Motor neuron (in vitro differentiated cells): Measurements from ENCODE around the gene PPT1. TPM values are rescaled to one million over a fixed set of nuclear protein-coding genes. Genes with fewer than 3 reads are reported as not detected.

Experiments
- ATAC-seq, 8 experiments: fragments of 200-7000 bp; cut with Tn5 transposase; replicated peaks in 6 of 8; 2 replicates each; pipeline ENCODE4 v1.8.0; 2021; ENCODE audit warnings: mild to moderate bottlenecking in 8 of 8, moderate library complexity in 8 of 8
- H3K27ac ChIP-seq, 2 donors: fragments of 250-450 bp; sonication (Bioruptor Pico); 2 replicates each; pipeline ENCODE4 v1.9.0; 2021; ENCODE audit warnings: antibody characterized with exemption in 2 of 2, mild to moderate bottlenecking in 2 of 2, moderate library complexity in 1 of 2
- H3K4me1 ChIP-seq, 2 donors: fragments of 250-450 bp; sonication (Bioruptor Pico); replicated peaks in 1 of 2; 2 replicates each; pipeline ENCODE4 v1.6.1; 2021; ENCODE audit warnings: antibody characterized with exemption in 2 of 2, mild to moderate bottlenecking in 2 of 2, moderate library complexity in 1 of 2
- H3K4me3 ChIP-seq, 5 donors: fragments of 250-450 bp; sonication (Bioruptor Pico); 2 replicates each; pipeline ENCODE4 v1.9.0; 2021; ENCODE audit warnings: antibody characterized with exemption in 5 of 5, mild to moderate bottlenecking in 5 of 5, moderate library complexity in 4 of 5
- WGBS, 10 experiments: fragments of 450-650 bp; shearing (Covaris generic); methylation state at CpG; one replicate each; pipeline ENCODE4 v1.0.0; 2022; 5-methylcytosine and 5-hydroxymethylcytosine counted together
- in situ Hi-C, 9 experiments: fragments of 400-800 bp; cut with MboI; loops; one replicate each; pipeline ENCODE4 v1.15.0; 2021; ENCODE audit warnings: low sequenced_read_pairs in 9 of 9, low pct_unique_long_range_greater_than_20kb in 2 of 9; ENCODE audit not compliant: unreplicated experiment in 9 of 9
- total RNA-seq, 8 experiments: library from RNA; unstranded; fragments of 300-600 nt; gene quantifications; 2 replicates each; pipeline versions ENCODE4 v1.2.3 to v1.2.4, GENCODE V29; 2022

The PPT1 gene
- 100 to 1,000 TPM in 2 of 8 experiments, 10 to 100 TPM in 6; 46.3 to 106 (median 65.8) TPM for total RNA-seq

GRCh38 chr1:40096977-40097782, at the start of gene PPT1:
Gene PPT1 (minus strand): TSS chr1:40097252. CDS start chr1:40097238, 14 bp downstream.
- peak within 1 kb of the TSS; percentile 60 to 75 for H3K27ac ChIP-seq
- 0 to 15% (median 1%) methylated on average over 1 to 44 of the region's 51 CpGs; no CpG with 5 or more reads in 1 of the 10 experiments for WGBS, 10 experiments
- H3K4me3 ChIP-seq: peak within 1 kb of the TSS; percentile 52 to 73 (median 69)
- ATAC-seq: peak; percentile 96 to 98 (median 97)
- in situ Hi-C loops: loop anchor here in 1 of 9 experiments (25.0 kb wide), 1 partner anchor 240 kb away; no protein-coding TSS in a partner anchor
- peaks cover 10 to 11% of the 10 kb centered on the region in 2 donors for H3K4me1 ChIP-seq

GRCh38 chr1:40143891-40144575, 47.0 kb upstream of the PPT1 start:
- in situ Hi-C loops: loop anchor here in 5 of 9 experiments (10.0 to 25.0 kb wide), 4 partner anchors 168 to 268 kb away; partner anchors contain the start of gene COL9A2 (in 1 of the 5)
- WGBS, 10 experiments: 0 to 88% (median 23%) methylated on average over 1 to 7 of the region's 7 CpGs
- Histone ChIP-seq H3K27ac (no peak overlapping the region), H3K4me3 (no peak overlapping the region), H3K4me1 (no peaks in the 10 kb centered on the region)
- ATAC-seq: peak; percentile 57 to 79 (median 70)

GRCh38 chr1:40141878-40142535, 45.0 kb upstream of the PPT1 start:
- no peak for ATAC-seq
- in situ Hi-C loops: loop anchor here in 5 of 9 experiments (10.0 to 25.0 kb wide), 4 partner anchors 170 to 270 kb away; partner anchors contain the start of gene COL9A2 (in 1 of the 5)
- 0 to 80% (median 54%) methylated on average over 1 to 2 of the region's 2 CpGs; no CpG with 5 or more reads in 4 of the 10 experiments for WGBS, 10 experiments
- H3K27ac ChIP-seq: no peak overlapping the region
- no peak overlapping the region for H3K4me3 ChIP-seq
- no peaks in the 10 kb centered on the region for H3K4me1 ChIP-seq

- Histone ChIP-seq H3K4me3 (no peak overlapping the region), H3K4me1 (no peaks in the 10 kb centered on the region), H3K27ac (no peak overlapping the region)
- ATAC-seq: peak in 3 of 8 experiments; percentile 76 to 82 (median 80)
- 21 to 93% (median 63%) methylated on average over 1 to 7 of the region's 7 CpGs for WGBS, 10 experiments
- in situ Hi-C loops: loop anchor here in 5 of 9 experiments (10.0 to 25.0 kb wide), 4 partner anchors 172 to 272 kb away; partner anchors contain the start of gene COL9A2 (in 1 of the 5)
Observed at GRCh38 chr1:40140211-40140973, 43.3 kb upstream of the PPT1 start.

- 6 to 66% (median 42%) methylated on average over 1 to 2 of the region's 2 CpGs for WGBS, 10 experiments
- in situ Hi-C loops: loop anchor here in 4 of 9 experiments (25.0 kb wide), 3 partner anchors 178 to 278 kb away; partner anchors contain the start of gene COL9A2 (in 1 of the 4)
Observed at GRCh38 chr1:40133839-40134238, 36.8 kb upstream of the PPT1 start.

GRCh38 chr1:40133312-40133665, 36.2 kb upstream of the PPT1 start:
- no peaks in the 10 kb centered on the region for H3K4me1 ChIP-seq
- in situ Hi-C loops: loop anchor here in 4 of 9 experiments (25.0 kb wide), 3 partner anchors 179 to 279 kb away; partner anchors contain the start of gene COL9A2 (in 1 of the 4)
- ATAC-seq: peak in 1 of 8 experiments; percentile 62
- 25 to 100% (median 89%) methylated on average over 2 to 18 of the region's 21 CpGs for WGBS, 10 experiments
- H3K4me3 ChIP-seq: no peak overlapping the region
- H3K27ac ChIP-seq: no peak overlapping the region

More at GRCh38 chr1:40133839-40134238, 36.8 kb upstream of the PPT1 start:
- ATAC-seq: no peak
- H3K4me3 ChIP-seq: no peak overlapping the region
- H3K4me1 ChIP-seq: no peaks in the 10 kb centered on the region
- no peak overlapping the region for H3K27ac ChIP-seq

GRCh38 chr1:40132383-40133311, 35.6 kb upstream of the PPT1 start:
- H3K4me3 ChIP-seq: no peak overlapping the region
- H3K27ac ChIP-seq: no peak overlapping the region
- in situ Hi-C loops: loop anchor here in 4 of 9 experiments (25.0 kb wide), 3 partner anchors 180 to 280 kb away; partner anchors contain the start of gene COL9A2 (in 1 of the 4)
- 17 to 97% (median 78%) methylated on average over 1 to 39 of the region's 44 CpGs for WGBS, 10 experiments
- ATAC-seq: peak in 1 of 8 experiments; percentile 85
- H3K4me1 ChIP-seq: no peaks in the 10 kb centered on the region

- H3K4me1 ChIP-seq: no peaks in the 10 kb centered on the region
- no peak overlapping the region for H3K4me3 ChIP-seq
- ATAC-seq: no peak
- H3K27ac ChIP-seq: no peak overlapping the region
- 0 to 88% (median 75%) methylated on average over 2 of the region's 2 CpGs; no CpG with 5 or more reads in 1 of the 10 experiments for WGBS, 10 experiments
- in situ Hi-C loops: loop anchor here in 4 of 9 experiments (25.0 kb wide), 3 partner anchors 181 to 281 kb away; partner anchors contain the start of gene COL9A2 (in 1 of the 4)
Observed at GRCh38 chr1:40130892-40131291, 33.8 kb upstream of the PPT1 start.

GRCh38 chr1:40122855-40123254, 25.8 kb upstream of the PPT1 start:
- Histone ChIP-seq H3K4me3 (no peak overlapping the region), H3K27ac (no peak overlapping the region), H3K4me1 (no peaks in the 10 kb centered on the region)
- ATAC-seq: no peak
- in situ Hi-C loops: no loop called here

GRCh38 chr1:40120128-40120527, 23.1 kb upstream of the PPT1 start:
- in situ Hi-C loops: no loop called here
- no peak for ATAC-seq
- no peak overlapping the region for H3K4me3 ChIP-seq
- no peaks in the 10 kb centered on the region for H3K4me1 ChIP-seq
- no peak overlapping the region for H3K27ac ChIP-seq
- 27 to 100% (median 58%) methylated on average over 1 to 7 of the region's 7 CpGs; no CpG with 5 or more reads in 2 of the 10 experiments for WGBS, 10 experiments

GRCh38 chr1:40114400-40114799, 17.3 kb upstream of the PPT1 start:
- Histone ChIP-seq H3K27ac (no peak overlapping the region), H3K4me3 (no peak overlapping the region), H3K4me1 (no peaks in the 10 kb centered on the region)
- in situ Hi-C loops: no loop called here
- 50 to 84% (median 75%) methylated on average over 1 to 3 of the region's 3 CpGs for WGBS, 10 experiments
- ATAC-seq: no peak
